Posterior vena cava (tissue), 2 donors: Measurements from ENCODE around the gene APOL4. TPM values are rescaled to one million over a fixed set of nuclear protein-coding genes. Genes with fewer than 3 reads are reported as not detected.

ENCODE experiments used
- DNase-seq: peaks from one replicate; pipeline ENCODE4 v3.0.0-alpha.2; 2020; ENCODE audit warnings: low spot score
- intact Hi-C, 2 donors: fragments of 100-400 bp; cut with DNase I; formaldehyde crosslinking; loops; one replicate each; pipeline versions ENCODE4 v1.14.1 to v1.14.2; 2022 to 2023
- total RNA-seq, 2 donors: library from RNA; stranded (reverse); fragmentation: NEBNext Ultra II Directional; extraction: Animal tissue kit (Norgen Biotek cat#: 25700); gene quantifications; one replicate each; pipeline ENCODE4 v1.2.1, GENCODE V29; 2021
- donor health status: DM: yes; HTN: yes; CAD: no.
- donor health status: DM: yes; HTN: yes; CAD: no.

Gene APOL4
- total RNA-seq, 2 donors from 2014 or later: 7.5 to 9.5 TPM

- no peak for DNase-seq
- intact Hi-C loops: loop anchor here in 1 of 2 donors (2.0 kb wide), 1 partner anchor 36 kb away; no protein-coding TSS in a partner anchor
These were observed 56.6 kb downstream of the APOL4 start for GRCh38 chr22:36144886-36145541.

GRCh38 chr22:36143956-36144355 lies 57.7 kb downstream of the APOL4 start:
- intact Hi-C loops: loop anchor here in 1 of 2 donors (2.0 kb wide), 1 partner anchor 37 kb away; no protein-coding TSS in a partner anchor
- no peak for DNase-seq

DNA sequence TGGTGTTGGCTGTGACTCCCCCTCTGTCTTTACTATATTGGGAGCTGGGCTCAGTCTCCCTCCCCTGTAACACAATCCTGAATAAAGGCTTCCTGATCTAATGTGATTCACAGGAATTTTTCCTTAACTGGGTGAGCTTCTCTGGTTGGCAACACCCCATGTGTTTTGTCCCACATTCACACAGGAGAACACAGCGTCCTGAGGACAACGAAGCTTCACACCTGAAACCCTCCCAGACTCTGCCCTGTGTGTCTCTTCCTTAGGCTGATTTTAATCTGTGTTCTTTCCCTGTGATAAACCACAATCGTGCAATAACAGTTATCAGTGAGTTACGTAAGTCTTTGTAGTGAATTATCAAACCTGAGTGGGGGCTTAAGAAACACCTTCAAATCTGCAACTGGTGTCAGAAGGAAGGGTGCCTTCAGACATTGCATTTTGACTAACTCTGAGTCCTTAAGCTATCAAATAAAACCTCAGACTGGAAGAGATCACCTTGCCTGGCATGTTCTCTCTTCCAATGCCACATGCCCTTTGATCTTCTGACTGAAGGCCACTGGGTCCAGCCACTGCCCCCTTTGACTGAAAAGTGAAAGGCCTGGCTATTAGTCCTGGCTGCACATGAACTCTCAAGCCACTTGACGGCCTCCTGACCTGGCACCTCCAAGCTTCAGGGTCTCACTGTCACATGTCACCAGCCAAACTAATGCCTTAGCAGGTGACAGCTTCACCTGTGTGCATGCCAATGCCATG lies 58.4 kb downstream of the APOL4 start:
- intact Hi-C loops: no loop called here
- DNase-seq: no peak

- intact Hi-C loops: no loop called here
These were observed 60.1 kb downstream of the APOL4 start for GRCh38 chr22:36141481-36141880.

More at GRCh38 chr22:36141481-36141880, 60.1 kb downstream of the APOL4 start:
- no peak for DNase-seq

Other genes with a start within 250 kb of the APOL4 start
- gene RBFOX2, start 173.0 kb downstream of the APOL4 start, total RNA-seq: 100 to 1,000 TPM; 114 to 124 TPM
- 10 to 100 TPM; 54.5 to 69.2 TPM for gene APOL3, start 41.1 kb downstream of the APOL4 start, total RNA-seq
- gene APOL2, start 37.7 kb upstream of the APOL4 start, total RNA-seq: 10 to 100 TPM; 50.5 to 54.4 TPM
- 10 to 100 TPM; 39.9 to 69.3 TPM for gene APOL1, start 51.3 kb upstream of the APOL4 start, total RNA-seq
- 100 to 1,000 TPM; 831 to 938 TPM for gene MYH9, start 186.2 kb upstream of the APOL4 start, total RNA-seq